HUES6 (cell line): Measurements from ENCODE around the gene SIGLEC7.

Source experiments
- H3K27ac ChIP-seq: 2 replicates; pipeline ENCODE4 v1.7.0; 2013; ENCODE audit warnings: low read depth, mild to moderate bottlenecking, low read length, inconsistent platforms
- H3K27me3 ChIP-seq: 2 replicates; pipeline ENCODE4 v1.6.1; 2013; ENCODE audit warnings: low read length; ENCODE audit not compliant: control insufficient read depth, insufficient read depth
- H3K36me3 ChIP-seq: 2 replicates; pipeline ENCODE4 v1.6.1; 2013; ENCODE audit warnings: low read length; ENCODE audit not compliant: control insufficient read depth, insufficient read depth
- H3K4me1 ChIP-seq: 2 replicates; pipeline ENCODE4 v1.6.1; 2013; ENCODE audit warnings: low read length; ENCODE audit not compliant: control insufficient read depth, insufficient read depth
- H3K4me3 ChIP-seq: 2 replicates; pipeline ENCODE4 v1.5.1; 2013; ENCODE audit warnings: low read depth, low read length
- H3K9ac ChIP-seq: one replicate; pipeline ENCODE4 v1.6.1; 2013; ENCODE audit warnings: mild to moderate bottlenecking, low read length
- H3K9me3 ChIP-seq: 2 replicates; pipeline ENCODE4 v1.6.1; 2013; ENCODE audit warnings: low read depth, low read length; ENCODE audit not compliant: control insufficient read depth, insufficient read depth

SIGLEC7 gene

GRCh38 chr19:51101171-51101865 lies 40.8 kb upstream of the SIGLEC7 start:
- Histone ChIP-seq H3K4me3 (no peak overlapping the region), H3K9ac (no peak overlapping the region), H3K27ac (no peak overlapping the region), H3K27me3 (no peaks in the 10 kb centered on the region), H3K9me3 (no peaks in the 10 kb centered on the region), H3K4me1 (0 out of 2 replicates have a peak, but pooled peaks cover 4% of the 10 kb centered on the region), H3K36me3 (peaks cover 17% of the 10 kb centered on the region; the same call in 1 of the 2 replicates)

- no peaks in the 10 kb centered on the region for H3K27me3 ChIP-seq
- H3K27ac ChIP-seq: no peak overlapping the region
- peaks cover 9% of the 10 kb centered on the region; the same call in 1 of the 2 replicates for H3K4me1 ChIP-seq
- H3K9me3 ChIP-seq: no peaks in the 10 kb centered on the region
- no peak overlapping the region for H3K9ac ChIP-seq
- H3K4me3 ChIP-seq: no peak overlapping the region
- peaks cover 13% of the 10 kb centered on the region; the same call in 1 of the 2 replicates for H3K36me3 ChIP-seq
Measured at GRCh38 chr19:51102991-51103390, 39.1 kb upstream of the SIGLEC7 start.

- no peaks in the 10 kb centered on the region for H3K27me3 ChIP-seq
- H3K4me3 ChIP-seq: no peak overlapping the region
- H3K36me3 ChIP-seq: peaks cover 13% of the 10 kb centered on the region; the same call in 1 of the 2 replicates
- no peak overlapping the region for H3K9ac ChIP-seq
- H3K9me3 ChIP-seq: no peaks in the 10 kb centered on the region
- peaks cover 9% of the 10 kb centered on the region; the same call in 1 of the 2 replicates for H3K4me1 ChIP-seq
- no peak overlapping the region for H3K27ac ChIP-seq
Measured at GRCh38 chr19:51103926-51104341, 38.2 kb upstream of the SIGLEC7 start.

- Histone ChIP-seq H3K27me3 (peaks cover 10% of the 10 kb centered on the region), H3K27ac (no peak overlapping the region), H3K4me3 (peak overlapping the region; percentile 94), H3K36me3 (peaks cover 10% of the 10 kb centered on the region; the same call in 1 of the 2 replicates), H3K4me1 (peaks cover 5% of the 10 kb centered on the region; the same call in 1 of the 2 replicates), H3K9ac (peak overlapping the region; percentile 65), H3K9me3 (no peaks in the 10 kb centered on the region)
Measured at GRCh38 chr19:51107406-51108065, 34.6 kb upstream of the SIGLEC7 start.

GRCh38 chr19:51108066-51108804 lies 33.9 kb upstream of the SIGLEC7 start, which contains the start of gene CTU1:
TSS of gene CTU1 (minus strand) at chr19:51108409. CDS start at chr19:51104569, 3,840 bp downstream.
- Histone ChIP-seq H3K9ac (peak within 1 kb of the TSS; percentile 65), H3K27ac (no peak within 1 kb of the TSS), H3K4me3 (peak within 1 kb of the TSS; percentile 94), H3K9me3 (no peaks in the 10 kb centered on the region), H3K27me3 (peaks cover 17% of the 10 kb centered on the region), H3K4me1 (peaks cover 5% of the 10 kb centered on the region; the same call in 1 of the 2 replicates), H3K36me3 (peaks cover 6% of the 10 kb centered on the region; the same call in 1 of the 2 replicates)

GRCh38 chr19:51108805-51109146 lies 33.3 kb upstream of the SIGLEC7 start:
- Histone ChIP-seq H3K27me3 (peaks cover 22% of the 10 kb centered on the region), H3K4me1 (peaks cover 5% of the 10 kb centered on the region; the same call in 1 of the 2 replicates), H3K27ac (no peak overlapping the region), H3K9me3 (no peaks in the 10 kb centered on the region), H3K9ac (no peak overlapping the region), H3K4me3 (peak overlapping the region; percentile 94), H3K36me3 (peaks cover 6% of the 10 kb centered on the region; the same call in 1 of the 2 replicates)

- H3K4me3 ChIP-seq: no peak overlapping the region
- no peak overlapping the region for H3K9ac ChIP-seq
- H3K4me1 ChIP-seq: peaks cover 5% of the 10 kb centered on the region; the same call in 1 of the 2 replicates
- no peaks in the 10 kb centered on the region for H3K36me3 ChIP-seq
- peaks cover 32% of the 10 kb centered on the region for H3K27me3 ChIP-seq
- no peaks in the 10 kb centered on the region for H3K9me3 ChIP-seq
- no peak overlapping the region for H3K27ac ChIP-seq
Measured at GRCh38 chr19:51110666-51110971, 31.5 kb upstream of the SIGLEC7 start.

- Histone ChIP-seq H3K9me3 (no peaks in the 10 kb centered on the region), H3K9ac (no peak overlapping the region), H3K4me1 (peaks cover 5% of the 10 kb centered on the region; the same call in 1 of the 2 replicates), H3K27ac (no peak overlapping the region), H3K27me3 (peaks cover 34% of the 10 kb centered on the region), H3K4me3 (no peak overlapping the region), H3K36me3 (no peaks in the 10 kb centered on the region)
Measured at GRCh38 chr19:51111606-51112005, 30.5 kb upstream of the SIGLEC7 start.

GRCh38 chr19:51114087-51114729 lies 27.9 kb upstream of the SIGLEC7 start:
- Histone ChIP-seq H3K4me3 (no peak overlapping the region), H3K27me3 (peaks cover 37% of the 10 kb centered on the region), H3K4me1 (no peaks in the 10 kb centered on the region), H3K27ac (no peak overlapping the region), H3K36me3 (no peaks in the 10 kb centered on the region), H3K9me3 (no peaks in the 10 kb centered on the region), H3K9ac (no peak overlapping the region)

- Histone ChIP-seq H3K27me3 (peaks cover 32% of the 10 kb centered on the region), H3K4me1 (no peaks in the 10 kb centered on the region), H3K9me3 (no peaks in the 10 kb centered on the region), H3K36me3 (no peaks in the 10 kb centered on the region), H3K4me3 (no peak overlapping the region), H3K27ac (no peak overlapping the region), H3K9ac (no peak overlapping the region)
Measured at GRCh38 chr19:51116736-51117286, 25.3 kb upstream of the SIGLEC7 start.
